ENCODE data around the gene STAB1. TPM values are rescaled to one million over a fixed set of nuclear protein-coding genes. Genes with fewer than 3 reads are reported as not detected.

STAB1 gene
- total RNA-seq, 1 donor from 2014 or later: 0.12 TPM

- intact Hi-C loops (cut with micrococcal nuclease): no loop called here
These were observed 6.9 kb downstream of the STAB1 start for GRCh38 chr3:52502001-52502400.

GRCh38 chr3:52502808-52503350, 7.7 kb downstream of the STAB1 start:
- intact Hi-C loops (cut with micrococcal nuclease): no loop called here

DNA sequence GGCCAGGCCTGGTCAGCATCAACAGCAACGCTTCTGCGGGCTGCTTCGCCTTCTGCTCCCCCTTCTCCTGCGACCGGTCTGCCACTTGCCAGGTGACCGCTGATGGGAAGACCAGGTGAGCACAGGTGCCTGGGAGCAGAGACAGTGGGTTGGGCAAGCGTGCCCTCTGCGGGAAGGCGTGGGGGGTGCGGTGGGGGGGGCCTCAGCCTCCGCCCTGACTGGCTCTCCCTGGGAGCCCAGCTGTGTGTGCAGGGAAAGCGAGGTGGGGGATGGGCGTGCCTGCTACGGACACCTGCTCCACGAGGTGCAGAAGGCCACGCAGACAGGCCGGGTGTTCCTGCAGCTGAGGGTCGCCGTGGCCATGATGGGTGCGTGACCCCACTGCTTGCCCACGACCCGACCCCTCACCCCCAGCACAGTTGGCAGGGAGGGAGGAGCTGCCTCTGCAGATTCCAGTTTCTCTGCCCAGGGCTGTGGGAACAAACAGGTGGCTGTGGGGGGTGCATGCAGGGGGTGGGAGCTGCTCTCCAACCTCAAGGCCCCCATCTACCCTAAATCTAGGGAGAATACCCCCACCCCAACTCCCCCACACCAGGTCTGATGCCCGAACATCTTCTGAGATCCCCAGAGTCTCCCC, 8.8 kb downstream of the STAB1 start:
- intact Hi-C loops (cut with micrococcal nuclease): no loop called here

GRCh38 chr3:52504977-52505376, 9.8 kb downstream of the STAB1 start:
- intact Hi-C loops (cut with micrococcal nuclease): no loop called here

GRCh38 chr3:52506266-52506966, 11.3 kb downstream of the STAB1 start:
- intact Hi-C loops (cut with micrococcal nuclease): no loop called here

DNA sequence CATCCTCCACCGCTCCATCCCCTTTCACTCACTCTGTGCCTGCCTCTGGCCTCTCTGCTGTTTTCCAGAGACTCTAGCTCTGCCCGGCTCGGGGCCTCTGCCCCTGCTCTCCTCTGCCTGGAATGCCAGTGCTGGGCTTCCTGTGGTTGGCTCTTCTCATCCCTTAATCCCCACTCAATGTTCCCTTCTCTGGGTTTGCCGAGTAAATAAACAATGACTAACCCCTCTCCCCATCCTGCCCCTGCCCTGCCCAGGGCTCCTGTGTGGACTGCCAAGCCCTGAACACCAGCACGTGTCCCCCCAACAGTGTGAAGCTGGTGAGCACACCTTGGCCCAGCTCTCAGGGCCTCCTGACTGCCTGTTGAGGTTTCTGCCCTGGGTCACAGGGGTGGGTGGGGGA, 12.2 kb downstream of the STAB1 start:
- intact Hi-C loops (cut with micrococcal nuclease): no loop called here

DNA sequence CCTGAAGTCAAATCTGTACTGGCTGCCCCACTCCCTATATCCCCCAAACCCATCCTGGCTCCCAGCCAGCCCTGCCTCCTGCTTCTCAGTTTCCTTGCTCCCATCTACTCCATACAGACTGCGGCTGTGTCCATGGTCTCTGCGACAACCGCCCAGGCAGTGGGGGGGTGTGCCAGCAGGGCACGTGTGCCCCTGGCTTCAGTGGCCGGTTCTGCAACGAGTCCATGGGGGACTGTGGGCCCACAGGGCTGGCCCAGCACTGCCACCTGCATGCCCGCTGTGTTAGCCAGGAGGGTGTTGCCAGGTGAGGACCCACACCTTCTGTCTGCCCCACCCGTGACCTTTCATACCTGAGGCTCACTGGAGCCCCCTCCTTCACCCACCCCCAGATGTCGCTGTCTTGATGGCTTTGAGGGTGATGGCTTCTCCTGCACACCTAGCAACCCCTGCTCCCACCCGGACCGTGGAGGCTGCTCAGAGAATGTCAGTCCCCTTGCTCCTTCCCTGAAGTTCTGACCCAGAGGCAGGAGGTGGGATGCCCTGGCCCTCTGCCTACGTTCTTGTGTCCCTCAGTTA, 14.7 kb downstream of the STAB1 start:
- intact Hi-C loops (cut with micrococcal nuclease): no loop called here

GRCh38 chr3:52511509-52511908, 16.4 kb downstream of the STAB1 start:
- intact Hi-C loops (cut with micrococcal nuclease): no loop called here

- intact Hi-C loops (cut with micrococcal nuclease): no loop called here
These were observed 17.0 kb downstream of the STAB1 start for GRCh38 chr3:52512105-52512504.

DNA sequence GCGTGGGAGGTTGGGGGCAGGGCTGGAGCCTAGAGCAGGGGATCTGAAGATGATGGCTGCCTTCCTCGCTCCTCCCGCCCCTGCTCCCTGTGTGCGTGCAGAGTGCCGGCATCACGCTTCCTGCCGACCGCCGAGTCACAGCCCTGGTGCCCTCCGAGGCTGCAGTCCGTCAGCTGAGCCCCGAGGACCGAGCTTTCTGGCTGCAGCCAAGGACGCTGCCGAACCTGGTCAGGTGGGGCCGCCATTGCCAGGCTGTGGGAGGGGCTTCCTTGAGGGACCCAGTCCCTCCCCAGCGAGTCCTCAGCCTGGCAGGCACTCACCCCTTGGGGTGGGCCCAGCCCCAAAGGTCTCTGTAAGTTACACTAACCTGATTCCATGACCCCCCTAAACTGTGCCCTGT, 17.6 kb downstream of the STAB1 start:
- intact Hi-C loops (cut with micrococcal nuclease): no loop called here

GRCh38 chr3:52513281-52513680, 18.1 kb downstream of the STAB1 start:
- intact Hi-C loops (cut with micrococcal nuclease): no loop called here

- intact Hi-C loops (cut with micrococcal nuclease): no loop called here
These were observed 19.4 kb downstream of the STAB1 start for GRCh38 chr3:52514576-52514975.

- intact Hi-C loops (cut with micrococcal nuclease): no loop called here
These were observed 20.1 kb downstream of the STAB1 start for GRCh38 chr3:52515192-52515591.

GRCh38 chr3:52516509-52517195, 21.5 kb downstream of the STAB1 start:
- intact Hi-C loops (cut with micrococcal nuclease): no loop called here

GRCh38 chr3:52517796-52518722, 22.9 kb downstream of the STAB1 start:
- intact Hi-C loops (cut with micrococcal nuclease): no loop called here

- intact Hi-C loops (cut with micrococcal nuclease): no loop called here
These were observed 23.7 kb downstream of the STAB1 start for GRCh38 chr3:52518723-52519444.

- intact Hi-C loops (cut with micrococcal nuclease): no loop called here
These were observed 24.5 kb downstream of the STAB1 start for GRCh38 chr3:52519445-52520140.

DNA sequence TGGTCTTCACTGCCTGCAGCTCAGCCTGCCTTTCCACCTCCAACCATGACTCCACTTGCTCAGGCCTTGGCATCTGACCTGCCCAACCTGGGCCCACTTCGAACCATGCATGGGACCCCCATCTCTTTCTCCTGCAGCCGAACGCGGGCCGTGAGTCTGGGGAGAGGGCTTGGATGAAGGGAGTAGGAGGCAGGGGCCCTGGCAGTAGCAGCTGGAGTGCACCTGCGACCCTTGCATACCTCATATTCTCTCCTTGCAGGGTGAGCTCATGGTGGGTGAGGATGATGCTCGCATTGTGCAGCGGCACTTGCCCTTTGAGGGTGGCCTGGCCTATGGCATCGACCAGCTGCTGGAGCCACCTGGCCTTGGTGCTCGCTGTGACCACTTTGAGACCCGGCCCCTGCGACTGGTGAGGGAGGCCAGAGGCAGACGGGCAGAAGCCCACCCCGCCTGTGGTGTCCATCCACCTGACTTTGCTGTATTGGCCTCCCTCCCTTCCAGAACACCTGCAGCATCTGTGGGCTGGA, 25.1 kb downstream of the STAB1 start:
- intact Hi-C loops (cut with micrococcal nuclease): no loop called here
